Mucosa of descending colon (tissue), 3 donors: Measurements from ENCODE around the gene ETV6. TPM values are rescaled to one million over a fixed set of nuclear protein-coding genes. Genes with fewer than 3 reads are reported as not detected.

Experiments
- ATAC-seq: fragments of 200-7000 bp; cut with Tn5 transposase; one replicate; pipeline ENCODE4 v1.9.1; 2020; ENCODE audit warnings: mild to moderate bottlenecking, moderate library complexity
- DNase-seq, 3 donors: peaks; one replicate each; pipeline ENCODE4 v3.0.0-alpha.2; 2020
- H3K36me3 ChIP-seq: fragments of 200-600 bp; one replicate; pipeline ENCODE4 v1.8.0; 2021; ENCODE audit warnings: low read depth, mild to moderate bottlenecking
- H3K4me1 ChIP-seq: fragments of 200-600 bp; one replicate; pipeline ENCODE4 v1.8.0; 2021; ENCODE audit warnings: low read depth, mild to moderate bottlenecking
- H3K4me3 ChIP-seq: fragments of 200-600 bp; one replicate; pipeline ENCODE4 v1.8.0; 2021; ENCODE audit warnings: mild to moderate bottlenecking
- H3K9me3 ChIP-seq: fragments of 200-600 bp; one replicate; pipeline ENCODE4 v1.8.0; 2021; ENCODE audit warnings: mild to moderate bottlenecking
- CTCF ChIP-seq: fragments of 200-600 bp; IDR thresholded peaks from one replicate; pipeline ENCODE4 v1.8.0; 2022; ENCODE audit warnings: antibody characterized with exemption, mild to moderate bottlenecking
- intact Hi-C, 2 donors: fragments of 100-400 bp; cut with DNase I in 1 of 2; cut with micrococcal nuclease in 1 of 2; formaldehyde crosslinking; loops; one replicate each; pipeline versions ENCODE4 v1.11.0 to v1.11.1; 2022; cut with DNase I, micrococcal nuclease
- total RNA-seq, 3 donors: library from RNA; stranded (reverse); fragmentation: NEBNext Ultra II Directional in 2 of 3; extraction: Animal tissue kit (Norgen Biotek cat#: 25700) in 2 of 3; gene quantifications; one replicate each; pipeline versions ENCODE4 v1.2.1 to v1.2.4, GENCODE V29; 2021 to 2023
- donor health status: DM: no; HTN: no; CAD: no; lungs with moderate emphysema.
- donor health status: DM: no; HTN: no; CAD: no.
- donor health status: DM: no; HTN: yes; CAD: no.

The ETV6 gene
- total RNA-seq, 3 donors from 2014 or later, result 60.9 to 74.3 (median 72.8) TPM

- no peak for DNase-seq
Observed at GRCh38 chr12:11726659-11727058, 77.2 kb downstream of the ETV6 start.

GRCh38 chr12:11727133-11727664 is 77.7 kb downstream of the ETV6 start:
- Histone ChIP-seq H3K9me3 (no peaks in the 10 kb centered on the region), H3K36me3 (peaks cover 5% of the 10 kb centered on the region), H3K4me1 (peaks cover 43% of the 10 kb centered on the region), H3K4me3 (no peak overlapping the region)
- no peak for TF ChIP-seq CTCF
- no peak for ATAC-seq
- intact Hi-C loops, result no loop called here
- no peak for DNase-seq

More at GRCh38 chr12:11726659-11727058, 77.2 kb downstream of the ETV6 start:
- Histone ChIP-seq H3K9me3 (no peaks in the 10 kb centered on the region), H3K4me3 (no peak overlapping the region), H3K36me3 (peaks cover 5% of the 10 kb centered on the region), H3K4me1 (peaks cover 38% of the 10 kb centered on the region)
- ATAC-seq, result no peak
- no peak for TF ChIP-seq CTCF
- intact Hi-C loops, result no loop called here

- H3K36me3 ChIP-seq, result peaks cover 5% of the 10 kb centered on the region
- H3K4me3 ChIP-seq, result no peak overlapping the region
- intact Hi-C loops, result no loop called here
- H3K9me3 ChIP-seq, result no peaks in the 10 kb centered on the region
- ATAC-seq, result no peak
- DNase-seq, result peak in 1 of 3 donors; percentile 47
- peaks cover 47% of the 10 kb centered on the region for H3K4me1 ChIP-seq
- TF ChIP-seq CTCF, result no peak
Observed at GRCh38 chr12:11728154-11728755, 78.8 kb downstream of the ETV6 start.

- no peaks in the 10 kb centered on the region for H3K9me3 ChIP-seq
- peaks cover 5% of the 10 kb centered on the region for H3K36me3 ChIP-seq
- peak; percentile 78 for ATAC-seq
- no peak for TF ChIP-seq CTCF
- H3K4me3 ChIP-seq, result no peak overlapping the region
- peak; percentile 81 to 87 (median 85) for DNase-seq
- H3K4me1 ChIP-seq, result peaks cover 43% of the 10 kb centered on the region
- intact Hi-C loops, result no loop called here
Observed at GRCh38 chr12:11729008-11729407, 79.5 kb downstream of the ETV6 start.

- H3K36me3 ChIP-seq, result peaks cover 5% of the 10 kb centered on the region
- peak; percentile 57 for ATAC-seq
- peaks cover 41% of the 10 kb centered on the region for H3K4me1 ChIP-seq
- DNase-seq, result no peak
- intact Hi-C loops, result no loop called here
- H3K4me3 ChIP-seq, result no peak overlapping the region
- TF ChIP-seq CTCF, result no peak
- H3K9me3 ChIP-seq, result no peaks in the 10 kb centered on the region
Observed at GRCh38 chr12:11729439-11730150, 80.1 kb downstream of the ETV6 start.
